HepG2 (cell line): Measurements from ENCODE around the gene TMEM63C. TPM values are rescaled to one million over a fixed set of nuclear protein-coding genes. Genes with fewer than 3 reads are reported as not detected.

Experiments
- ELF1 ChIP-seq: sonication (generic); formaldehyde crosslinking; IDR thresholded peaks from 2 replicates; pipeline ENCODE4 v1.4.0; 2020; ENCODE audit warnings: missing genetic modification reagents
- MZF1 ChIP-seq: sonication (generic); formaldehyde crosslinking; IDR thresholded peaks from 2 replicates; pipeline ENCODE4 v1.8.1; 2023; ENCODE audit warnings: mild to moderate bottlenecking, missing genetic modification reagents, borderline replicate concordance
- POLR2A ChIP-seq, 2 experiments: IDR thresholded peaks; 2 replicates each; pipeline ENCODE4 v1.6.1; 2011; ENCODE audit warnings: low read depth in 2 of 2, low read length in 2 of 2, mild to moderate bottlenecking in 1 of 2, moderate library complexity in 1 of 2; ENCODE audit not compliant: insufficient read depth in 1 of 2
- PPARG ChIP-seq: conservative IDR thresholded peaks from 2 replicates; pipeline ENCODE4 v1.6.1; 2016; ENCODE audit warnings: missing biosample characterization, missing genetic modification reagents
- SRSF4 ChIP-seq: fragments of 200-400 bp; formaldehyde crosslinking; IDR thresholded peaks from one replicate; pipeline ENCODE4 v1.6.1; 2018; ENCODE audit warnings: mild to moderate bottlenecking, low read depth, low read length, moderate library complexity; ENCODE audit not compliant: poor library complexity, severe bottlenecking
- STAG1 ChIP-seq: sonication (generic); formaldehyde crosslinking; IDR thresholded peaks from 2 replicates; pipeline ENCODE4 v1.4.0; 2020; ENCODE audit warnings: missing genetic modification reagents
- STAT6 ChIP-seq: sonication (generic); formaldehyde crosslinking; IDR thresholded peaks from 2 replicates; pipeline ENCODE4 v1.4.0; 2020; ENCODE audit warnings: missing genetic modification reagents, mild to moderate bottlenecking, borderline replicate concordance
- ZBTB42 ChIP-seq: sonication (generic); formaldehyde crosslinking; IDR thresholded peaks from 2 replicates; pipeline ENCODE4 v1.5.0; 2020; ENCODE audit warnings: mild to moderate bottlenecking, missing genetic modification reagents
- polyA plus RNA-seq, 8 experiments: library from polyadenylated mRNA; depleted of rRNA in 3 of 8; stranded (reverse) in 7 of 8; unstranded in 1 of 8; fragments of >200 nt; fragmentation: Illumina TruSeq in 4 of 8; extraction: Trizol in 4 of 8; gene quantifications; 2 replicates each; pipeline versions ENCODE4 v1.2.1 to v1.2.3, GENCODE V29; 2011 to 2016; ENCODE audit warnings: low read depth in 4 of 8, missing spikeins in 1 of 8, mixed read lengths in 1 of 8; ENCODE audit not compliant: insufficient read depth in 1 of 8
- total RNA-seq, 5 experiments: library from RNA; depleted of rRNA; stranded (reverse); fragments of >200 nt; fragmentation: Illumina TruSeq; extraction: Trizol; gene quantifications; 2 replicates each; pipeline ENCODE4 v1.2.3, GENCODE V29; 2016; ENCODE audit warnings: low read depth in 1 of 5
- TF ChIP-seq, protein P1 (sequence below): sonication (generic); formaldehyde crosslinking; IDR thresholded peaks from 2 replicates; pipeline ENCODE4 v1.4.0; 2020; ENCODE audit warnings: missing genetic modification reagents
- TF ChIP-seq, protein P2 (sequence below): sonication (generic); formaldehyde crosslinking; IDR thresholded peaks from 2 replicates; pipeline ENCODE4 v1.4.0; 2020; ENCODE audit warnings: missing genetic modification reagents, mild to moderate bottlenecking, borderline replicate concordance

Gene TMEM63C
- total and polyA plus RNA-seq, 2 of the 13 experiments (the other 11 are each of a cell fraction or from before 2014, with no cell fraction given), result 0.17 to 0.27 TPM

DNA sequence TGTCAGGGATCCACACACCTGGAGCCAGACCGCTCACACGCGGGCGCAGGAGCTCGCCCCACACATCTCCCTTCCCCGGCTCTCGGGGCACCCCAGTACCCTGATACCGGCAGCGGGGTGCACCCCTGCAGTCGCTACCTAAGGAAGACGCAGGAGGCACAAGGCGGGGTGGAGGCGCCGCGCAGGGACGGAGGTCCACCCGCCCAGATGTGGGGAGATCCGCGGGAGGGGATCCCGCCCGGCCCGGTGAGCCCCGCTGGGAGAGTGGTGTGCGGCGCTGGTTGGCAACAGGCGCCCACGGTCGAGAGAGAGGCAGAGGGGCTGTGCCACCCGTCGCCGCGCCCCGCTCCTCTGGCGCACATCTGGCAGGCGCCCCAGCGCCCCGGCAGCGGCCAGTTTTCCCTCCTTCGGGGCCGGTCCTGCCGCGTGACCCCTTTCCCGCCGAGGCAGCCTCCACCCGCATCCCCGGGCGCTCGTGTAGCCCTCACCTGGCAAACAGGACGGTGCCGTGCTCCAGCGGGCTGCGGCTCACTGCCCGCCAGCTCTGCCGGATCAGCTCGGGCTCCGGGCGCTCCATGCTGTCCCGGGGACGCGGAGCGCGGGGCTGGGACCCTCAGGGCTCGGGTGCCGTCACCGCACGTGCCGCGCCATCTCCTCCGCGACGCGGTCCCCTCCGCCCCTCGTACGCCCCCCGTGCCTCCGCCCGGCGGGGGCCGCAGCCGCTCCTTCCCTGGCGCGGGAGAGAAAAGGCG lies 88.9 kb downstream of the TMEM63C start (continued):
- TF ChIP-seq, protein P1, sequence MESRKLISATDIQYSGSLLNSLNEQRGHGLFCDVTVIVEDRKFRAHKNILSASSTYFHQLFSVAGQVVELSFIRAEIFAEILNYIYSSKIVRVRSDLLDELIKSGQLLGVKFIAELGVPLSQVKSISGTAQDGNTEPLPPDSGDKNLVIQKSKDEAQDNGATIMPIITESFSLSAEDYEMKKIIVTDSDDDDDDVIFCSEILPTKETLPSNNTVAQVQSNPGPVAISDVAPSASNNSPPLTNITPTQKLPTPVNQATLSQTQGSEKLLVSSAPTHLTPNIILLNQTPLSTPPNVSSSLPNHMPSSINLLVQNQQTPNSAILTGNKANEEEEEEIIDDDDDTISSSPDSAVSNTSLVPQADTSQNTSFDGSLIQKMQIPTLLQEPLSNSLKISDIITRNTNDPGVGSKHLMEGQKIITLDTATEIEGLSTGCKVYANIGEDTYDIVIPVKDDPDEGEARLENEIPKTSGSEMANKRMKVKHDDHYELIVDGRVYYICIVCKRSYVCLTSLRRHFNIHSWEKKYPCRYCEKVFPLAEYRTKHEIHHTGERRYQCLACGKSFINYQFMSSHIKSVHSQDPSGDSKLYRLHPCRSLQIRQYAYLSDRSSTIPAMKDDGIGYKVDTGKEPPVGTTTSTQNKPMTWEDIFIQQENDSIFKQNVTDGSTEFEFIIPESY, result no peak
- TF ChIP-seq SRSF4 (no peak), ELF1 (CRISPR knock-in tag) (no peak), MZF1 (CRISPR knock-in tag) (no peak), STAG1 (CRISPR knock-in tag) (no peak), ZBTB42 (CRISPR knock-in tag) (no peak), POLR2A (IDR thresholded peaks at IDR 0.05; ENCODE audit: insufficient read depth in 1 of 2, low read depth in 2 of 2, low read length in 2 of 2) (no peak), STAT6 (CRISPR knock-in tag) (no peak), PPARG (no peak)
- TF ChIP-seq, protein P2, sequence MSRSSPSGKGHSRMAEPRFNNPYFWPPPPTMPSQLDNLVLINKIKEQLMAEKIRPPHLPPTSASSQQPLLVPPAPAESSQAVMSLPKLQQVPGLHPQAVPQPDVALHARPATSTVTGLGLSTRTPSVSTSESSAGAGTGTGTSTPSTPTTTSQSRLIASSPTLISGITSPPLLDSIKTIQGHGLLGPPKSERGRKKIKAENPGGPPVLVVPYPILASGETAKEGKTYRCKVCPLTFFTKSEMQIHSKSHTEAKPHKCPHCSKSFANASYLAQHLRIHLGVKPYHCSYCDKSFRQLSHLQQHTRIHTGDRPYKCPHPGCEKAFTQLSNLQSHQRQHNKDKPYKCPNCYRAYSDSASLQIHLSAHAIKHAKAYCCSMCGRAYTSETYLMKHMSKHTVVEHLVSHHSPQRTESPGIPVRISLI (CRISPR knock-in tag), result no peak
